OCI-LY7 (cell line): ENCODE data around the gene PADI4. TPM values are rescaled to one million over a fixed set of nuclear protein-coding genes. Genes with fewer than 3 reads are reported as not detected.

Experiments
- BruUV-seq: library from RNA; stranded (reverse); fragments of 400-500 nt; replicated peaks from 2 replicates; lab custom pipeline; 2021; lab: Mats Ljungman, UMichigan
- CTCF ChIA-PET: fragments of 300-600 bp; sonication (Branson Sonifier 250); formaldehyde crosslinking; loops from one replicate; lab custom pipeline; 2022; ENCODE audit warnings: antibody characterized with exemption; ENCODE audit not compliant: unreplicated experiment; lab: Charles Lee
- POLR2A ChIA-PET: fragments of 300-600 bp; sonication (Branson Sonifier 250); formaldehyde crosslinking; loops from one replicate; lab custom pipeline; 2022; ENCODE audit warnings: antibody characterized with exemption; lab: Charles Lee
- DNase-seq: peaks from one replicate; pipeline ENCODE4 v3.0.0-alpha.2; 2015; ENCODE audit warnings: low spot score
- H2AFZ ChIP-seq: fragments of 200-600 bp; sonication (generic), shearing (Covaris generic); 2 replicates; pipeline ENCODE4 v1.6.1; 2014; ENCODE audit warnings: mild to moderate bottlenecking, antibody characterized with exemption, low read length, moderate library complexity
- H3K27ac ChIP-seq: fragments of 200-600 bp; sonication (generic); 2 replicates; pipeline ENCODE4 v1.5.1; 2014; ENCODE audit warnings: mixed run types, low read depth, mild to moderate bottlenecking, moderate library complexity, low read length, inconsistent platforms; ENCODE audit not compliant: poor library complexity, severe bottlenecking
- H3K36me3 ChIP-seq: fragments of 200-600 bp; sonication (generic); 2 replicates; pipeline ENCODE4 v1.6.1; 2014; ENCODE audit warnings: mild to moderate bottlenecking, antibody characterized with exemption, low read length, moderate library complexity, mixed read lengths; ENCODE audit not compliant: insufficient read depth
- H3K4me1 ChIP-seq: fragments of 200-600 bp; sonication (generic); 2 replicates; pipeline ENCODE4 v1.5.1; 2014; ENCODE audit warnings: mild to moderate bottlenecking, low read length; ENCODE audit not compliant: insufficient read depth, poor library complexity, severe bottlenecking
- H3K4me2 ChIP-seq: fragments of 200-600 bp; sonication (generic); 2 replicates; pipeline ENCODE4 v1.6.1; 2014; ENCODE audit warnings: mild to moderate bottlenecking, low read length
- H3K4me3 ChIP-seq: fragments of 200-600 bp; sonication (generic); 2 replicates; pipeline ENCODE4 v1.5.1; 2014; ENCODE audit warnings: mild to moderate bottlenecking, low read depth, low read length; ENCODE audit not compliant: poor library complexity, severe bottlenecking
- H3K79me2 ChIP-seq: fragments of 200-600 bp; sonication (generic); 2 replicates; pipeline ENCODE4 v1.6.1; 2016; ENCODE audit warnings: low read depth, mild to moderate bottlenecking, low read length, moderate library complexity, mixed read lengths; ENCODE audit not compliant: insufficient read depth
- H3K9me2 ChIP-seq: fragments of 200-600 bp; sonication (generic); 2 replicates; pipeline ENCODE4 v1.6.1; 2016; ENCODE audit warnings: mild to moderate bottlenecking, low read length, mixed read lengths; ENCODE audit not compliant: insufficient read depth
- H3K9me3 ChIP-seq: fragments of 200-600 bp; sonication (generic); 2 replicates; pipeline ENCODE4 v1.6.1; 2014; ENCODE audit warnings: mild to moderate bottlenecking, mixed run types, low read length, mixed read lengths
- H4K20me1 ChIP-seq: fragments of 200-600 bp; sonication (generic); 2 replicates; pipeline ENCODE4 v1.6.1; 2014; ENCODE audit warnings: mild to moderate bottlenecking, antibody characterized with exemption, low read length, moderate library complexity, mixed read lengths; ENCODE audit not compliant: insufficient read depth
- EZH2phosphoT487 ChIP-seq: fragments of 200-600 bp; sonication (generic); IDR thresholded peaks from 2 replicates; pipeline ENCODE4 v1.6.1; 2018; ENCODE audit warnings: low read depth, borderline replicate concordance, mild to moderate bottlenecking, mixed run types, antibody characterized with exemption, low read length, moderate library complexity, mixed read lengths
- intact Hi-C: fragments of 100-400 bp; cut with micrococcal nuclease; formaldehyde crosslinking; loops from one replicate; pipeline ENCODE4 v1.10.0; 2022; ENCODE audit not compliant: unreplicated experiment
- total RNA-seq, 2 experiments: library from RNA; depleted of rRNA in 1 of 2; stranded (reverse); fragments of >200 nt in 1 of 2; shearing (Covaris generic) in 1 of 2; gene quantifications; 2 replicates each; pipeline ENCODE4 v1.2.3, GENCODE V29; 2014 to 2022
- TF ChIP-seq, protein P1 (sequence below): fragments of 200-600 bp; sonication (generic); conservative IDR thresholded peaks from 2 replicates; pipeline ENCODE4 v1.5.1; 2014; ENCODE audit warnings: mild to moderate bottlenecking, antibody characterized with exemption, low read length, moderate library complexity, mixed read lengths

PADI4 gene
- total RNA-seq, 2 experiments from 2014 or later = 0.19 TPM; not detected in 1

- Histone ChIP-seq H3K79me2 (no peaks in the 10 kb centered on the region), H3K9me2 (no peaks in the 10 kb centered on the region), H4K20me1 (no peaks in the 10 kb centered on the region), H3K4me2 (no peak overlapping the region), H3K4me3 (no peak overlapping the region), H3K27ac (no peak overlapping the region), H2AFZ (no peak overlapping the region), H3K36me3 (no peaks in the 10 kb centered on the region), H3K4me1 (no peaks in the 10 kb centered on the region), H3K9me3 (no peaks in the 10 kb centered on the region; the same call in 1 of the 2 replicates)
- CTCF ChIA-PET = no interaction called here
- intact Hi-C loops = no loop called here
- BruUV-seq = no TSS peak
- TF ChIP-seq EZH2phosphoT487 = no peak
- no peak for DNase-seq
- POLR2A ChIA-PET = interaction anchor here (0.7 kb wide), 1 partner anchor 9 kb away, joined by 3 read pairs; no protein-coding TSS in a partner anchor
Observed at GRCh38 chr1:17365293-17365692, 57.3 kb downstream of the PADI4 start.

DNA sequence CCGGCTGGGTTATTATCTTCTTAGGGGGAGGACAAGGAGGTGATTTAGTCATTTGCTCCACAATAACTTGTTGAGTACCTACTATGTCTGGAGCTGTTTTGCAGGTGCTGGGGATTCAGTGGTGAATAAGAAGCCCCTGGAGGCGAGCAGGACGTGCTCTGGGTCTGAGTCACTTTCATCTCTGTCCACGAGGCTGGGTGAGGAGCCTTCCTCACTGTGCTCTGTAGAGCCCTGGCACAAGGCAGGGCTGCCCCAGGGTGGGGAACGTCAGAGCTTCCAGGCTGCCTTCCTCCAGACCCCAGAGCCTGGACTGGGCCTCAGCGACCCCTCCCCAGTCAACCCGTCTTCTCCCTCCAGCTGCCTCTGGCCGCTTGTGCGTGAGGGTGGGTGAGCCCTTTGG is 61.5 kb downstream of the PADI4 start:
- no peaks in the 10 kb centered on the region; the same call in 1 of the 2 replicates for H3K9me3 ChIP-seq
- H3K4me3 ChIP-seq = no peak overlapping the region
- H4K20me1 ChIP-seq = no peaks in the 10 kb centered on the region
- no peaks in the 10 kb centered on the region for H3K9me2 ChIP-seq
- H3K4me2 ChIP-seq = no peak overlapping the region
- H2AFZ ChIP-seq = no peak overlapping the region
- H3K36me3 ChIP-seq = no peaks in the 10 kb centered on the region
- H3K4me1 ChIP-seq = no peaks in the 10 kb centered on the region
- TF ChIP-seq, protein P1, sequence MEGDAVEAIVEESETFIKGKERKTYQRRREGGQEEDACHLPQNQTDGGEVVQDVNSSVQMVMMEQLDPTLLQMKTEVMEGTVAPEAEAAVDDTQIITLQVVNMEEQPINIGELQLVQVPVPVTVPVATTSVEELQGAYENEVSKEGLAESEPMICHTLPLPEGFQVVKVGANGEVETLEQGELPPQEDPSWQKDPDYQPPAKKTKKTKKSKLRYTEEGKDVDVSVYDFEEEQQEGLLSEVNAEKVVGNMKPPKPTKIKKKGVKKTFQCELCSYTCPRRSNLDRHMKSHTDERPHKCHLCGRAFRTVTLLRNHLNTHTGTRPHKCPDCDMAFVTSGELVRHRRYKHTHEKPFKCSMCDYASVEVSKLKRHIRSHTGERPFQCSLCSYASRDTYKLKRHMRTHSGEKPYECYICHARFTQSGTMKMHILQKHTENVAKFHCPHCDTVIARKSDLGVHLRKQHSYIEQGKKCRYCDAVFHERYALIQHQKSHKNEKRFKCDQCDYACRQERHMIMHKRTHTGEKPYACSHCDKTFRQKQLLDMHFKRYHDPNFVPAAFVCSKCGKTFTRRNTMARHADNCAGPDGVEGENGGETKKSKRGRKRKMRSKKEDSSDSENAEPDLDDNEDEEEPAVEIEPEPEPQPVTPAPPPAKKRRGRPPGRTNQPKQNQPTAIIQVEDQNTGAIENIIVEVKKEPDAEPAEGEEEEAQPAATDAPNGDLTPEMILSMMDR = no peak
- TF ChIP-seq EZH2phosphoT487 = no peak
- ChIA-PET CTCF (no interaction called here), POLR2A (no interaction called here)
- intact Hi-C loops = no loop called here
- DNase-seq = no peak
- H3K27ac ChIP-seq = no peak overlapping the region
- no peaks in the 10 kb centered on the region for H3K79me2 ChIP-seq
- no TSS peak for BruUV-seq

DNA sequence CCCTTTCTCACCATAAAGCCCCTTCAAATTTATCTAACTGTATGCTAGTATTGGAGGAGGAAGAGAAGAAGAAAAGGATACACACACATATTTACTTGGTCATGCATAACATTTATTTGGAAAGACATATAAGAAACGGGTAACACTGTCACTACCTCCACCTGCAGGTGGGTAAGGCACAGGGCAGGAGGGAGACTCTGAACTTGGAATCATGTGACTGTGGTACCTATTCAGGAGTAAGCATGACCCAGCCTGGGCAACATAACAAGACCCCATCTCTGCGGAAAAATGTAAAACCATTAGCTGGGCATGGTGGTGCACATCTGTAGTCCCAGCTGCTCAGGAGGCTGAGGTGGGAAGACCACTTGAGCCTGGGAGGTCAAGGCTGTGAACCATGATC is 62.6 kb downstream of the PADI4 start:
- ChIA-PET POLR2A (no interaction called here), CTCF (no interaction called here)
- H3K27ac ChIP-seq = no peak overlapping the region
- H3K4me2 ChIP-seq = no peak overlapping the region
- H3K9me2 ChIP-seq = no peaks in the 10 kb centered on the region
- DNase-seq = no peak
- H3K9me3 ChIP-seq = no peaks in the 10 kb centered on the region
- H3K36me3 ChIP-seq = no peaks in the 10 kb centered on the region
- H4K20me1 ChIP-seq = no peaks in the 10 kb centered on the region
- no peaks in the 10 kb centered on the region for H3K4me1 ChIP-seq
- intact Hi-C loops = no loop called here
- no peak overlapping the region for H3K4me3 ChIP-seq
- H3K79me2 ChIP-seq = no peaks in the 10 kb centered on the region
- BruUV-seq = no TSS peak
- TF ChIP-seq, protein P1 = peak; percentile 63
- no peak for TF ChIP-seq EZH2phosphoT487
- no peak overlapping the region for H2AFZ ChIP-seq
